RWPE2 (cell line): ENCODE measurements around the gene CEBPZOS.

Experiments
- ATAC-seq: fragments of 200-7000 bp; cut with Tn5 transposase; 3 replicates; pipeline ENCODE4 v1.9.1; 2021; ENCODE audit warnings: low read depth
- DNase-seq: peaks from one replicate; pipeline ENCODE4 v3.0.0-alpha.2; 2020; ENCODE audit warnings: low spot score
- H3K27ac ChIP-seq: fragments of 450-650 bp; 2 replicates; pipeline ENCODE4 v1.5.1; 2017; ENCODE audit warnings: mild to moderate bottlenecking; ENCODE audit not compliant: poor library complexity, severe bottlenecking
- H3K27me3 ChIP-seq: fragments of 250-450 bp; sonication (Bioruptor Pico); 2 replicates; pipeline ENCODE4 v1.5.1; 2021; ENCODE audit warnings: mild to moderate bottlenecking, moderate library complexity; ENCODE audit not compliant: insufficient read depth, poor library complexity, severe bottlenecking
- H3K36me3 ChIP-seq: fragments of 250-450 bp; sonication (Bioruptor Pico); 2 replicates; pipeline ENCODE4 v1.5.1; 2020; ENCODE audit warnings: low read depth, mild to moderate bottlenecking, moderate library complexity
- H3K4me1 ChIP-seq: fragments of 250-450 bp; sonication (Bioruptor Pico); 2 replicates; pipeline ENCODE4 v1.5.1; 2021; ENCODE audit warnings: mild to moderate bottlenecking, moderate library complexity; ENCODE audit not compliant: insufficient read depth, poor library complexity, severe bottlenecking
- H3K4me3 ChIP-seq: fragments of 250-450 bp; sonication (Bioruptor Pico); 2 replicates; pipeline ENCODE4 v1.5.1; 2021; ENCODE audit warnings: mild to moderate bottlenecking, moderate library complexity; ENCODE audit not compliant: severe bottlenecking
- H3K9me3 ChIP-seq: fragments of 250-450 bp; sonication (Bioruptor Pico); 2 replicates; pipeline ENCODE4 v1.5.1; 2021; ENCODE audit warnings: mild to moderate bottlenecking, moderate library complexity; ENCODE audit not compliant: severe bottlenecking
- CTCF ChIP-seq: fragments of 450-650 bp; IDR thresholded peaks from one replicate; pipeline ENCODE4 v1.5.1; 2017; ENCODE audit warnings: mild to moderate bottlenecking, moderate library complexity; ENCODE audit not compliant: poor library complexity, severe bottlenecking

Gene CEBPZOS

DNA sequence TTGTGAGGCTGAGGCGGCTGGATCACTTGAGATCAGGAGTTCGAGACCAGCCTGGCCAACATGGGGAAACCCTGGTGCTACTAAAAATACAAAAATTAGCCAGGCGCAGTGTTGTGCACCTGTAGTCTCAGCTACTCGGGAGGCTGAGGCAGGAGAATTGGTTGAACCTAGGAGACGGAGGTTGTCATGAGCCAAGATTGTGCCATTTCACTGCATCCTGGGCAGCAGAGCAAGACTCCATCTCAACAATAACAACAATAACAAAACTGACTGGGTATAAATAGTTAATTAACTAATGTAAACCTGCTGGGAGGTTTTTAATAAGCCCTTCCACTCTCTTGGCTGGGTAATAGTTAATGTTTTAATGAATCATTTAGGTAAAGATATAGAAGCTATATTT lies 15.7 kb upstream of the CEBPZOS start:
- DNase-seq, result no peak
- ATAC-seq, result no peak
- Histone ChIP-seq H3K27me3 (no peaks in the 10 kb centered on the region), H3K9me3 (no peaks in the 10 kb centered on the region), H3K27ac (no peak overlapping the region), H3K36me3 (no peaks in the 10 kb centered on the region), H3K4me3 (no peak overlapping the region), H3K4me1 (no peaks in the 10 kb centered on the region)
- TF ChIP-seq CTCF, result no peak

DNA sequence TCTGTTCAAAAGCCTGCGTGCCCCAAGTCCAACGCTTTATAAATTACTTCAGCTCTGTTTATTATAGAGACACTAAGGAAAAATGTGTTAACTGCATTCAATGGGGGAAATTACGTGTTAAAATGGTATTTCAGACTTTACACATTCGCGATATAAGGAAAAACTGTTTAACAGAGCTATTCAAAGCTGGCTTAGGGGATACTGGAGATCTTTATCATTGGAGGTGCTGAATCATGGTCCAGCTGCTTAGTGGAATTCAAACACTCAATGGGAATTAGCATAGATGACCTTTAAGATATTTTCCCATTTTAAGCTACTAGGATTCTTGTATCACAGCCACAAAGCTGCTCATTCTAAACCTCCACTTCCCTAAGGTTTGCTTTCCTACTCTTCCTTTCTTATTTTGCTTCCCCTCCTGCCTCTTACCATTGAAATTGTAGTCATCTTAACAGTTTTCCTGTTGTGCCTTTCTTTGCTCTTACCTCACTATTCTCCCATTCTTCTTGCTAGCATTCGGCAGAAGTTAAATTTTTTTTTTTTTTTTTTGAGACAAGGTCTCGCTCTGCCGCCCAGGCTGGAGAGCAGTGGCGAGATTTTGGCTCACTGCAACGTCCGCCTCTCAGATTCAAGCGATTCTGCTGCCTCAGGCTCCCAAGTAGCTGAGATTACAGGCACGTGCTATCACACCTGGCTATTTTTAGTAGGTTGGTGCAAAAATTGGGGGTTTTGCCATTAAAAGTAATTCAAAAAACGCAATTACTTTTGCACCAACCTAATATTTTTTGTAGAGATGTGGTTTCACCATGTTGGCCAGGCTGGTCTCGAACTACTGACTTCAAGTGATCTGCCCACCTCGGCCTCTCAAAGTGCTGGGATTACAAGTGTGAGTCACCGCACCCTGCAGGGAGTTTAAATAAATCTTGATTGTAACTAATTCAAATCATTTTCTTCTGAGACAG lies 14.3 kb upstream of the CEBPZOS start:
- Histone ChIP-seq H3K9me3 (no peaks in the 10 kb centered on the region), H3K27me3 (no peaks in the 10 kb centered on the region), H3K36me3 (no peaks in the 10 kb centered on the region), H3K4me1 (no peaks in the 10 kb centered on the region), H3K4me3 (no peak overlapping the region), H3K27ac (no peak overlapping the region)
- ATAC-seq (no peak), DNase-seq (no peak)
- TF ChIP-seq CTCF, result no peak

GRCh38 chr2:37188570-37188969 lies 7.7 kb upstream of the CEBPZOS start, which contains the start of gene SULT6B1:
SULT6B1 (minus strand) TSS chr2:37188670; CDS start chr2:37188640, 30 bp downstream.
- peaks cover 10% of the 10 kb centered on the region for H3K4me1 ChIP-seq
- H3K4me3 ChIP-seq, result no peak within 1 kb of the TSS
- no peak within 1 kb of the TSS for H3K27ac ChIP-seq
- no peak for TF ChIP-seq CTCF
- no peak for DNase-seq
- H3K9me3 ChIP-seq, result no peaks in the 10 kb centered on the region
- H3K36me3 ChIP-seq, result no peaks in the 10 kb centered on the region
- ATAC-seq, result no peak
- no peaks in the 10 kb centered on the region for H3K27me3 ChIP-seq

DNA sequence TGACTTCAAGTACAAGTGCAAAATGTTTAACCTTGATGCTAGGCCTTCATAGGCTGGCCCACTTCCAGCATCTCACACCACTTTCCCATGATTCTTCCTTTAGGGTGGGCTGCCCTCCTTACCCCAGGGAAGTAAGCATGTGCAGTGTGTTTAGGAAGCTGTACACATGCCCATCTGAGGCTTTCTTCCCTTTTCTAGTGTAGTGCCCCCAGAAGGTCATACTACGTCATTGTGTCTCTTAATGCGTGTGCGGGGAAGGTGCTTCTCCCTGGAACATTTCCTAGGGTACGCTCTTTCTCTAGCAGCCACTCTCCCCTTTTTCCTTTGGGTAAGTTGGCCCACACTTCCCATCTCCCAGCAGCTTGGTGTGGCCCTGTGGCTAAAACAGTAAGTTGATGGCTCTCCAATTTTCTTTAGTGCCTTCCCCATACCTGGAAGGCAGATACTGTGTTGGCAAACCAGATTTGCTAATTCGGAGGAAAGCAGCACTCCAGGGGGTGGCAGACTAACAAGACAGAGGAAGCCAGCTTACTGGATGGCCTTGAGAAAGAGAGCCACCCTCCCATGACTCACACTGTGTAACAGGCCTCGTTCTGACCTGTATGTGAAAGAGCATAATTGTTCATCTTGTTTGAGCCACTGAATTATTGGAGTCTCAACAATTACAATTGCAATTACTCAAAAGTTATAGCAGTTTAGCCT lies 6.7 kb upstream of the CEBPZOS start:
- TF ChIP-seq CTCF, result no peak
- Histone ChIP-seq H3K36me3 (no peaks in the 10 kb centered on the region), H3K27me3 (no peaks in the 10 kb centered on the region), H3K4me3 (no peak overlapping the region), H3K9me3 (no peaks in the 10 kb centered on the region), H3K27ac (no peak overlapping the region), H3K4me1 (peaks cover 10% of the 10 kb centered on the region)
- peak; percentile 100 for ATAC-seq
- DNase-seq, result no peak
